Forelimb muscle (tissue), 1 donor: ENCODE results near the gene OR2A5. TPM values are rescaled to one million over a fixed set of nuclear protein-coding genes. Genes with fewer than 3 reads are reported as not detected.
"Not testable (repeated sequence)": the region's sequence is repeated elsewhere in the genome, so short reads cannot be mapped to it uniquely, and the experiment has no call there.

Experiments used
- DNase-seq: peaks from one replicate; pipeline ENCODE4 v3.0.0-alpha.2; 2013; ENCODE audit warnings: low read depth
- polyA plus RNA-seq: library from polyadenylated mRNA; unstranded; fragments of 120-200 nt; gene quantifications from one replicate; pipeline ENCODE4 v1.2.1, GENCODE V29; 2013; ENCODE audit not compliant: insufficient read length

Gene OR2A5
- polyA plus RNA-seq, 1 donor = not detected

- no peak for DNase-seq
These were observed 15.6 kb upstream of the OR2A5 start for GRCh38 chr7:144032985-144033709.

GRCh38 chr7:144035385-144035784 lies 13.4 kb upstream of the OR2A5 start:
- no peak for DNase-seq

GRCh38 chr7:144036302-144036885 lies 12.4 kb upstream of the OR2A5 start:
- no peak for DNase-seq

- no peak for DNase-seq
These were observed 11.2 kb upstream of the OR2A5 start for GRCh38 chr7:144037414-144038035.

GRCh38 chr7:144038887-144039286 lies 9.9 kb upstream of the OR2A5 start:
- no peak for DNase-seq

- DNase-seq = no peak
These were observed 743 bp downstream of the OR2A5 start for GRCh38 chr7:144049491-144049890.

GRCh38 chr7:144050093-144050492 lies 1.3 kb downstream of the OR2A5 start:
- DNase-seq = no peak

GRCh38 chr7:144050884-144051283 lies 2.1 kb downstream of the OR2A5 start:
- DNase-seq = not testable (repeated sequence)

GRCh38 chr7:144057954-144058353 lies 9.2 kb downstream of the OR2A5 start:
- no peak for DNase-seq

- no peak for DNase-seq
These were observed 15.0 kb downstream of the OR2A5 start for GRCh38 chr7:144063710-144064109.

GRCh38 chr7:144069511-144069910 lies 20.8 kb downstream of the OR2A5 start, which contains the start of gene OR2A25:
TSS of gene OR2A25 (plus strand) at chr7:144069811. CDS start at chr7:144074220, 4,409 bp downstream.
- no peak for DNase-seq

- DNase-seq = no peak
These were observed 21.2 kb downstream of the OR2A5 start for GRCh38 chr7:144069953-144070352.

GRCh38 chr7:144074374-144074773 lies 25.6 kb downstream of the OR2A5 start:
- DNase-seq = no peak

- DNase-seq = no peak
These were observed 37.2 kb downstream of the OR2A5 start, which contains the start of gene OR2A12 for GRCh38 chr7:144085978-144086377. TSS of gene OR2A12 (plus strand) at chr7:144086278. CDS start at chr7:144095108, 8,830 bp downstream.

GRCh38 chr7:144086730-144087129 lies 38.0 kb downstream of the OR2A5 start:
- DNase-seq = no peak

- DNase-seq = no peak
These were observed 38.5 kb downstream of the OR2A5 start for GRCh38 chr7:144087230-144087629.

GRCh38 chr7:144090667-144091066 lies 41.9 kb downstream of the OR2A5 start:
- DNase-seq = no peak

- no peak for DNase-seq
These were observed 50.0 kb downstream of the OR2A5 start for GRCh38 chr7:144098776-144099175.

GRCh38 chr7:144100607-144101006 lies 51.9 kb downstream of the OR2A5 start:
- DNase-seq = no peak

GRCh38 chr7:144102041-144102440 lies 53.3 kb downstream of the OR2A5 start:
- no peak for DNase-seq

- DNase-seq = no peak
These were observed 56.5 kb downstream of the OR2A5 start for GRCh38 chr7:144105211-144105610.
